HEK293 (cell line): ENCODE measurements around the gene NAP1L1.

Experiments used
- CTCF ChIA-PET: fragments of 350-600 bp; formaldehyde crosslinking; extraction: SDS; loops from one replicate; lab custom pipeline; 2021; ENCODE audit warnings: antibody characterized with exemption; lab: Yijun Ruan, JAX
- POLR2A ChIA-PET: fragments of 300-600 bp; formaldehyde crosslinking; extraction: SDS; loops from one replicate; lab custom pipeline; 2020; ENCODE audit warnings: antibody characterized with exemption, inconsistent platforms; lab: Yijun Ruan, JAX
- H3K27ac ChIP-seq: fragments of 200-500 bp; sonication (Bioruptor generic); 2 replicates; pipeline ENCODE4 v1.5.1; 2014; ENCODE audit warnings: low read depth, low read length, control low read depth, inconsistent platforms; ENCODE audit errors: extremely low read depth
- H3K36me3 ChIP-seq, 2 experiments: fragments of 200-500 bp in 1 of 2; sonication (Bioruptor generic) in 1 of 2; 1 replicate in 1 of 2; 2 replicates in 1 of 2; pipeline ENCODE4 v1.5.1; 2014 to 2017; ENCODE audit warnings: inconsistent platforms in 2 of 2, low read length in 2 of 2; ENCODE audit not compliant: control insufficient read depth in 2 of 2, insufficient read depth in 1 of 2
- H3K4me1 ChIP-seq: fragments of 200-500 bp; sonication (Bioruptor generic); 2 replicates; pipeline ENCODE4 v1.5.1; 2014; ENCODE audit warnings: mild to moderate bottlenecking, low read length, inconsistent platforms; ENCODE audit not compliant: control insufficient read depth, insufficient read depth
- H3K4me3 ChIP-seq: 2 replicates; pipeline ENCODE4 v1.5.1; 2011; ENCODE audit warnings: low read depth, mild to moderate bottlenecking, control low read depth, low read length, moderate library complexity
- H3K9me3 ChIP-seq: fragments of 200-500 bp; sonication (Bioruptor generic); 2 replicates; pipeline ENCODE4 v1.5.1; 2014; ENCODE audit warnings: low read depth, low read length, inconsistent platforms; ENCODE audit not compliant: control insufficient read depth, insufficient read depth
- CTCF ChIP-seq: fragments of 450-650 bp; formaldehyde crosslinking; IDR thresholded peaks from 2 replicates; pipeline ENCODE4 v1.5.1; 2016; ENCODE audit warnings: missing biosample characterization, missing genetic modification characterization
- GLIS2 ChIP-seq: fragments of 450-650 bp; formaldehyde crosslinking; IDR thresholded peaks from 2 replicates; pipeline ENCODE4 v1.5.1; 2016; ENCODE audit warnings: missing biosample characterization, missing genetic modification characterization
- HOXD13 ChIP-seq: sonication (generic); formaldehyde crosslinking; IDR thresholded peaks from 2 replicates; pipeline ENCODE4 v1.8.0; 2022; ENCODE audit warnings: missing genetic modification reagents, borderline replicate concordance
- INSM2 ChIP-seq: fragments of 450-650 bp; formaldehyde crosslinking; IDR thresholded peaks from 2 replicates; pipeline ENCODE4 v1.5.1; 2016; ENCODE audit warnings: missing biosample characterization, missing genetic modification characterization
- PRDM1 ChIP-seq: fragments of 450-650 bp; formaldehyde crosslinking; IDR thresholded peaks from 2 replicates; pipeline ENCODE4; 2016; ENCODE audit warnings: missing biosample characterization, missing genetic modification characterization
- REST ChIP-seq: fragments of 450-650 bp; formaldehyde crosslinking; IDR thresholded peaks from 2 replicates; pipeline ENCODE4 v1.5.1; 2016; ENCODE audit warnings: missing biosample characterization, missing genetic modification characterization
- SCRT2 ChIP-seq: fragments of 450-650 bp; formaldehyde crosslinking; IDR thresholded peaks from 2 replicates; pipeline ENCODE4 v1.5.1; 2016; ENCODE audit warnings: missing biosample characterization, missing genetic modification characterization
- ZNF121 ChIP-seq: fragments of 450-650 bp; formaldehyde crosslinking; IDR thresholded peaks from 2 replicates; pipeline ENCODE4 v1.5.1; 2016; ENCODE audit warnings: missing biosample characterization, missing genetic modification characterization
- ZNF157 ChIP-seq: fragments of 450-650 bp; formaldehyde crosslinking; IDR thresholded peaks from 2 replicates; pipeline ENCODE4 v1.5.1; 2016; ENCODE audit warnings: missing biosample characterization, missing genetic modification characterization
- ZNF24 ChIP-seq: fragments of 450-650 bp; formaldehyde crosslinking; IDR thresholded peaks from 2 replicates; pipeline ENCODE4 v1.5.1; 2016; ENCODE audit warnings: missing biosample characterization, missing genetic modification characterization
- ZNF26 ChIP-seq: fragments of 450-650 bp; formaldehyde crosslinking; IDR thresholded peaks from 2 replicates; pipeline ENCODE4 v1.5.1; 2016; ENCODE audit warnings: missing biosample characterization, missing genetic modification characterization
- ZNF391 ChIP-seq: fragments of 450-650 bp; formaldehyde crosslinking; IDR thresholded peaks from 2 replicates; pipeline ENCODE4 v1.5.1; 2016; ENCODE audit warnings: low read depth, missing biosample characterization, missing genetic modification characterization, borderline replicate concordance
- ZNF449 ChIP-seq: fragments of 450-650 bp; formaldehyde crosslinking; IDR thresholded peaks from 2 replicates; pipeline ENCODE4 v1.5.1; 2017; ENCODE audit warnings: missing biosample characterization, mild to moderate bottlenecking, missing genetic modification characterization, moderate library complexity
- ZNF48 ChIP-seq: fragments of 450-650 bp; formaldehyde crosslinking; IDR thresholded peaks from 2 replicates; pipeline ENCODE4 v1.5.1; 2016; ENCODE audit warnings: missing biosample characterization, missing genetic modification characterization
- ZNF626 ChIP-seq: fragments of 450-650 bp; sonication (Bioruptor Pico); formaldehyde crosslinking; IDR thresholded peaks from 2 replicates; pipeline ENCODE4 v1.5.1; 2018; ENCODE audit warnings: missing biosample characterization, missing genetic modification characterization, inconsistent platforms
- ZNF664 ChIP-seq: fragments of 450-650 bp; formaldehyde crosslinking; IDR thresholded peaks from 2 replicates; pipeline ENCODE4 v1.5.1; 2016; ENCODE audit warnings: missing biosample characterization, missing genetic modification characterization
- ZNF830 ChIP-seq: fragments of 450-650 bp; IDR thresholded peaks from 2 replicates; pipeline ENCODE4 v1.5.0; 2018; ENCODE audit warnings: missing biosample characterization, missing genetic modification characterization, low read depth, mild to moderate bottlenecking, moderate library complexity
- ZSCAN18 ChIP-seq: fragments of 450-650 bp; formaldehyde crosslinking; IDR thresholded peaks from 2 replicates; pipeline ENCODE4 v1.5.1; 2016; ENCODE audit warnings: missing biosample characterization, missing genetic modification characterization
- ZSCAN4 ChIP-seq: fragments of 450-650 bp; formaldehyde crosslinking; IDR thresholded peaks from 2 replicates; pipeline ENCODE4 v1.5.1; 2017; ENCODE audit warnings: missing biosample characterization, missing genetic modification characterization

The NAP1L1 gene

GRCh38 chr12:76029982-76030340 lies 54.5 kb downstream of the NAP1L1 start (continued):
- TF ChIP-seq CTCF (tag by site-specific recombination) = no peak
- TF ChIP-seq ZNF24 (tag by site-specific recombination) = no peak
- TF ChIP-seq GLIS2 = 0 out of 2 replicates have a peak, but pooled peaks have one; percentile 44
- TF ChIP-seq ZSCAN4 = no peak
- peak; percentile 56; the same call in 1 of the 2 replicates for TF ChIP-seq ZNF449 (tag by site-specific recombination)
- no peak for TF ChIP-seq ZNF26 (tag by site-specific recombination)
- no peak for TF ChIP-seq ZNF830 (tag by site-specific recombination)
- no peak for TF ChIP-seq REST (tag by site-specific recombination)
- TF ChIP-seq ZNF664 (tag by site-specific recombination) = no peak

- no peaks in the 10 kb centered on the region; the same call in 1 of the 2 replicates for H3K4me1 ChIP-seq
- no peaks in the 10 kb centered on the region for H3K36me3 ChIP-seq
- CTCF ChIA-PET = interaction anchor here (0.6 to 5.0 kb wide), 4 partner anchors 15 to 502 kb away, joined by 3 to 43 read pairs (median 4); no protein-coding TSS in a partner anchor
- H3K27ac ChIP-seq = no peak overlapping the region
- POLR2A ChIA-PET = no interaction called here
- no peak overlapping the region; the same call in 1 of the 2 replicates for H3K4me3 ChIP-seq
- no peaks in the 10 kb centered on the region for H3K9me3 ChIP-seq
- TF ChIP-seq ZNF24 (tag by site-specific recombination) (no peak), SCRT2 (tag by site-specific recombination) (0 out of 2 replicates have a peak, but pooled peaks have one; percentile 25)
Observed at GRCh38 chr12:76028571-76029277, 55.8 kb downstream of the NAP1L1 start.

GRCh38 chr12:76026643-76027063 lies 57.8 kb downstream of the NAP1L1 start:
- ChIA-PET CTCF (interaction anchor here (0.5 kb wide), 1 partner anchor 239 kb away, joined by 4 read pairs; no protein-coding TSS in a partner anchor), POLR2A (no interaction called here)
- Histone ChIP-seq H3K4me1 (no peaks in the 10 kb centered on the region; the same call in 1 of the 2 replicates), H3K9me3 (no peaks in the 10 kb centered on the region), H3K27ac (no peak overlapping the region), H3K4me3 (no peak overlapping the region), H3K36me3 (no peaks in the 10 kb centered on the region)
- TF ChIP-seq ZNF48 (no peak), HOXD13 (no peak), PRDM1 (tag by site-specific recombination) (no peak), ZNF626 (tag by site-specific recombination) (no peak), INSM2 (no peak), ZNF391 (tag by site-specific recombination) (no peak), ZNF157 (tag by site-specific recombination) (no peak), ZSCAN18 (tag by site-specific recombination) (no peak), ZNF121 (tag by site-specific recombination) (no peak)
